Mucosa of descending colon (tissue), 3 donors: ENCODE results near the gene CST9. TPM values are rescaled to one million over a fixed set of nuclear protein-coding genes. Genes with fewer than 3 reads are reported as not detected.

Source experiments
- ATAC-seq: fragments of 200-7000 bp; cut with Tn5 transposase; one replicate; pipeline ENCODE4 v1.9.1; 2020; ENCODE audit warnings: mild to moderate bottlenecking, moderate library complexity
- DNase-seq, 3 donors: peaks; one replicate each; pipeline ENCODE4 v3.0.0-alpha.2; 2020
- H3K36me3 ChIP-seq: fragments of 200-600 bp; one replicate; pipeline ENCODE4 v1.8.0; 2021; ENCODE audit warnings: low read depth, mild to moderate bottlenecking
- H3K4me1 ChIP-seq: fragments of 200-600 bp; one replicate; pipeline ENCODE4 v1.8.0; 2021; ENCODE audit warnings: low read depth, mild to moderate bottlenecking
- H3K4me3 ChIP-seq: fragments of 200-600 bp; one replicate; pipeline ENCODE4 v1.8.0; 2021; ENCODE audit warnings: mild to moderate bottlenecking
- H3K9me3 ChIP-seq: fragments of 200-600 bp; one replicate; pipeline ENCODE4 v1.8.0; 2021; ENCODE audit warnings: mild to moderate bottlenecking
- CTCF ChIP-seq: fragments of 200-600 bp; IDR thresholded peaks from one replicate; pipeline ENCODE4 v1.8.0; 2022; ENCODE audit warnings: antibody characterized with exemption, mild to moderate bottlenecking
- intact Hi-C, 2 donors: fragments of 100-400 bp; cut with DNase I in 1 of 2; cut with micrococcal nuclease in 1 of 2; formaldehyde crosslinking; loops; one replicate each; pipeline versions ENCODE4 v1.11.0 to v1.11.1; 2022; cut with DNase I, micrococcal nuclease
- total RNA-seq, 3 donors: library from RNA; stranded (reverse); fragmentation: NEBNext Ultra II Directional in 2 of 3; extraction: Animal tissue kit (Norgen Biotek cat#: 25700) in 2 of 3; gene quantifications; one replicate each; pipeline versions ENCODE4 v1.2.1 to v1.2.4, GENCODE V29; 2021 to 2023
- donor health status: DM: no; HTN: no; CAD: no; lungs with moderate emphysema.
- donor health status: DM: no; HTN: no; CAD: no.
- donor health status: DM: no; HTN: yes; CAD: no.

The CST9 gene
- total RNA-seq, 3 donors from 2014 or later = not detected

GRCh38 chr20:23613676-23614075 lies 8.0 kb upstream of the CST9 start:
- DNase-seq = peak in 1 of 3 donors; percentile 32
- intact Hi-C loops = no loop called here
- Histone ChIP-seq H3K4me3 (no peak overlapping the region), H3K36me3 (no peaks in the 10 kb centered on the region), H3K9me3 (no peaks in the 10 kb centered on the region), H3K4me1 (no peaks in the 10 kb centered on the region)
- no peak for TF ChIP-seq CTCF
- peak; percentile 41 for ATAC-seq

GRCh38 chr20:23612396-23612795 lies 6.7 kb upstream of the CST9 start:
- DNase-seq (no peak), ATAC-seq (no peak)
- Histone ChIP-seq H3K36me3 (no peaks in the 10 kb centered on the region), H3K9me3 (no peaks in the 10 kb centered on the region), H3K4me1 (no peaks in the 10 kb centered on the region), H3K4me3 (no peak overlapping the region)
- TF ChIP-seq CTCF = no peak
- intact Hi-C loops = no loop called here

- no peak for DNase-seq
- no peak for TF ChIP-seq CTCF
- intact Hi-C loops = loop anchor here in 1 of 2 donors (10.0 kb wide), 1 partner anchor 165 kb away; no protein-coding TSS in a partner anchor
Measured at GRCh38 chr20:23609486-23610109, 3.9 kb upstream of the CST9 start.

GRCh38 chr20:23608251-23608846 lies 2.6 kb upstream of the CST9 start:
- Histone ChIP-seq H3K36me3 (no peaks in the 10 kb centered on the region), H3K9me3 (no peaks in the 10 kb centered on the region), H3K4me1 (no peaks in the 10 kb centered on the region), H3K4me3 (no peak overlapping the region)
- intact Hi-C loops = loop anchor here in 1 of 2 donors (10.0 kb wide), 1 partner anchor 164 kb away; no protein-coding TSS in a partner anchor
- ATAC-seq = no peak
- TF ChIP-seq CTCF = no peak
- DNase-seq = no peak

More at GRCh38 chr20:23609486-23610109, 3.9 kb upstream of the CST9 start:
- Histone ChIP-seq H3K36me3 (no peaks in the 10 kb centered on the region), H3K9me3 (no peaks in the 10 kb centered on the region), H3K4me1 (no peaks in the 10 kb centered on the region), H3K4me3 (no peak overlapping the region)
- ATAC-seq = no peak

- H3K9me3 ChIP-seq = no peaks in the 10 kb centered on the region
- H3K4me3 ChIP-seq = no peak overlapping the region
- ATAC-seq = no peak
- no peak for DNase-seq
- no peaks in the 10 kb centered on the region for H3K36me3 ChIP-seq
- no peaks in the 10 kb centered on the region for H3K4me1 ChIP-seq
- no peak for TF ChIP-seq CTCF
- intact Hi-C loops = loop anchor here in 1 of 2 donors (10.0 kb wide), 1 partner anchor 163 kb away; no protein-coding TSS in a partner anchor
Measured at GRCh38 chr20:23607497-23608245, 2.0 kb upstream of the CST9 start.
